ENCODE results near the gene MYH14. TPM values are rescaled to one million over a fixed set of nuclear protein-coding genes. Genes with fewer than 3 reads are reported as not detected.
"Not testable (repeated sequence)": the region's sequence is repeated elsewhere in the genome, so short reads cannot be mapped to it uniquely, and the experiment has no call there.

MYH14 gene
- total RNA-seq, 1 experiment from 2014 or later: 3.2 TPM

DNA sequence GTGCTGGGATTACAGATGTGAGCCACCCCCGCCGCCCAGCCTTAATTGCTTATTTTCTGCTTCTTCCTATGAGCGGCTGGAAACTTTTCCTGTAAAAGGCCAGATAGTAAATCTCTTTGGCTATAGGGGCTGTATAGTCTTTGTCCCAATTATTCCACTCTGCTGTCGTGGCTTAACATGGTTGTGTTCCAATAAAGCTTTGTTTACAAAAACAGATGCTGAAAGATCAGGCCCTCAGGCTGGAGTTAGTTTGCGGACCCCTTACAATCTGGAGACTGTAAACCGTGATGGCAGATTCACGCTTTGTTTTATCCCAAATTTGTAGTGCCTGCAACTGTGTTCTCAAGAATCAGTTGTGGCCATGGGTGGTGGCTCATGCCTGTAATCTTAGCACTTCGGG is 115.0 kb downstream of the MYH14 start:
- no peak for DNase-seq (ENCODE audit: low spot score)

GRCh38 chr19:50319156-50319555 is 115.7 kb downstream of the MYH14 start:
- no peak for DNase-seq (ENCODE audit: low spot score)

DNA sequence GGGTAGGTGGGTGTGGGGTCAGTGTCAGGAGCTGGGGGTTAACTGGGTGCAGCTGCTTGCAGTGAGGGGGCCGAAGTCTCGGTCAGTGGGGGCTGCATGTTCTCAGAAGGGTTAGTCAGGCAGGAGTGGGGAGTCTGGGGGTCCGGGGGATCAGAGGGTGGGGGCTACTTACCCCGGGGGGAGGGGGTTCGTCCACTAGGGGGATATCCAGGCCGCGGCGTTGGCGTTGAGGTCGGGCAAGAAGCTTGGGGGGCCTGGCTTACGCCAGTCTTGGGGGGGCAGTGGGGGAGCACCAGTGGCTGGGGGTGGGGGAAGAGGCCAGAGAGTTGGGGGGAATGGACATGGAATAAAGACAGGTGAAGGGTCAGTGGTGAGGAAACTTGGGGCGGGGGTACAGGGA is 116.6 kb downstream of the MYH14 start:
- DNase-seq (ENCODE audit: low spot score): no peak

GRCh38 chr19:50320596-50320995 is 117.2 kb downstream of the MYH14 start:
- DNase-seq (ENCODE audit: low spot score): no peak

DNA sequence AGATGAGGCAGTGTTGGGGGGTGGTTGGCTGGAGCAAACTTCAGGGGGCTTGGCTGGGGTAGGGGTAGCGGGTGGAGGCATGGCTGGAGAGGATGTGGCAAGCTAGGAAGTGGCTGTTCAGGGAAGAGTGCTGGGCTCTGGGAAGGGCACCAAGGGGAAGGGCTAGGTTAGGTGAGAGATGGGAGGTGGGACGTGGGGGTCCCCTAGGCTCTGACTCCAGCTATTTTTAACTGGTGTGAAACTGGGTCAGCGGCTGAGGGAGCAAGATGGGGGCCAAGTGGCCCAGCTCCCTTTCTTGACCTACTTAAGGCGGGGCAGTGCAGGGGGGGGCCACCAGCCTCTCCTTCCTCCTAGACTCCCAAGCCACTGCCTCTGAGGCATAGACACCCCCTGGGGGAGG is 118.4 kb downstream of the MYH14 start:
- DNase-seq (ENCODE audit: low spot score): no peak

DNA sequence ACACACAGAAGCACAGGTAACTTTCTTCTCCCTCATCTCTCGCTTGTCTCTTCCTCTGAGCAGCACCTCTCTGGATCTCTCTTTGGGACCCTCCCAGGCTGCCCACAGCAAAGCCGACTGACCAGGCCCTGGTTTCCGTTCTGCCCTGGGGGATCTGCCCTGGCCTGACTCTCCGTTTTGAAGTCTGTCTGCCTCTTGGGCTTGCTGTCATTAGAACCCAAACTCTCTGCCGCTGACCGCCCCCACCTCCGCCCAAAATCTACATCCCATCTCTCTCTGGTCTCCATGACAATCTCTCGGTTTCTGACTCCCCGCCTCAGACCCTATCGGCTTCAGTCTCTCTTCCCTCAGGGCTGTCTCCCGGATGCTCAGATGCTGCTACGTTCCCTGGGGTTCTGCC is 118.8 kb downstream of the MYH14 start:
- DNase-seq (ENCODE audit: low spot score): no peak

- no peak for DNase-seq (ENCODE audit: low spot score)
Measured at GRCh38 chr19:50322931-50323781, 119.7 kb downstream of the MYH14 start.

- DNase-seq (ENCODE audit: low spot score): no peak
Measured at GRCh38 chr19:50323782-50324133, 120.3 kb downstream of the MYH14 start.

DNA sequence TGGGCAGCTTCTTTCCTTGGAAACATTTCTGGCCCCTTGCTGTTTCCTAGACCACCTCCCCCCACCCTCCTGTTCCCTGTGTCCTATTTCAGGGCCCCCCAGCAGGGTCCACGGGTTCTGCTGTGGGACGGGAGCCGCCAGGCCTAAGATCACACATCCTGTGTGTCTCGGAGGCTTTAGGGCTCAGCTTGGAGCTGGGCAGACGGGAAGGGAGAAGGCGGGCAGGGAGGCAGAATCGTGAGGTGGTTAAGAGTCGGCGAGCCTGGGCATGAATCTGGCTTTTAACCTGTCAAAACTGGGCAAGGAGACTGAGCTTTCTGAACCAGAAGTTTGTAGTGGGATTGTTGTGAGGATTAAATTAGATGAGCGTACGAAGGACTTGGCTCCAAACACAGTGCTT is 120.9 kb downstream of the MYH14 start:
- DNase-seq (ENCODE audit: low spot score): no peak

GRCh38 chr19:50325310-50326100 is 122.1 kb downstream of the MYH14 start:
- peak; percentile 56 for DNase-seq (ENCODE audit: low spot score)

DNA sequence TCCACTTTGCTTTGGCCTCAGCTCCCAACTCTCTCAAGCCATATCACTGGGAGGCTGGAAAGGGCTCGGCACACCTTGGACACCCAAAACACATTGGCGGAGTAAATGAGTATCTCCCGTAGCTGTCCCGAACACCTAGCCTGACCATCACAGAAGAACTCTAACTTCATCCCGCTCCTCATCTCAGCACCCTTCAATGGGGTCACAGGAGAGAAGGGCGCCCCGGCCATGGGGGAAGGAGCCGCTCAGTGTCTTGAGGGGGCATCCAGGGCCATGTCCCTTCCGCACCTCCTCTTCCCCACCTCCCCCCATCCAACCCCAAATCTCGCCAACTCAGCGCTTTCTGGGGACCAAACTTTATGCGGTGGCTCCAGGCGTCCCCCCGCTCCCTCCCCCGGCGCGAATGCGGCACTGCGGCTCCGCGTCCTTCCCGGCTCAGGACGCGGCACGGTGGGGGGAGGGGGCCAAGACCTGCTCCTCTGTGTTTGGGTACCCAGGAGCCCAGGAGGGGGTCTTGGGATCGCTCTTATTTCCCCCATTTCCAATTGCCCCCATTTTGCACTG is 122.8 kb downstream of the MYH14 start:
- no peak for DNase-seq (ENCODE audit: low spot score)

DNA sequence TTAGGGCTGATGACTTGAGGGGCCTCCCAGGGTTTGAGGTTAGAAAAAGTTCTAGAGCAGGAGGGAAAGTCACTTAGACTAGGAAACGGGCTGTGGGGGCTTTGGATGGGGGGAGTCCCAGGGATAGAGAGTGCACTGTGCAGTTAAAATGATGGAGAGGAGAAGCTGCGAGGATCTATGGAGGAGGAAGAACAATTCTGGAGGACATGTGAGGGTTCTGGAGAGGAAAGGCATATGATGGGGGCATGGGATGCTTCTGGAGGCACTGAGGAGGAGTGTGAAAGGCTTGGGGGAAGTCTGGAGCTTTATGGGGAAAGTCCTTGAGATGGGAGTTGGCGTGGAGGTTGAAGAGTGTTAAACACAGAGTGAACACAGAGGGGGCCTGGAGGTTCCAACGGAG is 123.6 kb downstream of the MYH14 start:
- no peak for DNase-seq (ENCODE audit: low spot score)

DNA sequence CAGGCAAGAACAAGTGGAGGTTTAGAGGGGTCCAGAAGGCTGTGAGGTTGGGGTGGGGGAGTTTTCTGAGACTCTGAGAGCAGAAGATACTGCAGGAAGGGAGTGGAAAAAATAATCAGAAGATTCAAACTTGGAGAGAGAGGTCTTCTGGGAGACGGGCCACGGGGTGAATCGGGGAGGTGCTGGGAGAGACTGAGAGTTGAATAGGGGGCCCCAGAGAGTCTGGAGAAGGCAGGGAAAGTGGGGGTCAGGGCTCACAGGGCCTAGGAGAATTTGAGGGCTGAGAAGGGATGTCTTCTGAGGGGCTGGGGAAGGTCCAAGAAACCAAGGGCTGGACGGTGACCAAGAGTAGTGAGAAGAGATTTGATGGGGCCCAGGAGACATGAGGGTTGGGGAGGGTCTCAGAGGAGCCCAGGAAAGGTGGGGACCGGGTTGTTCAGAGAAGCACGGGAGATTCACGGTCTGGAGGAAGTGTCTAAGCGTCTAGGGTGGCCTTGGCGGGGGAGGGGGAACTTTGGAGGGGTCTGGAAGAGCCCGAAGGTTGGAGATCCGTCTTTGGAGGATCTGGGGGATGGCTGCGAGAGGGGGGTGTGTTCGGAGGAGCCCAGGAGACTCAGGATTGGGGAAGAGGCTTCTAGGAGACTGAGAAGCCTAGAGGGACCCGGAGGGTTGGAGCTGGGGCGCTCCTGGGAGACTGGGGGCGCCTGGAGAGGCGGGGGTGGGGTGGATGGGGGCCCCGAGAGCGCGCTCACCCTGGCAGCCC is 124.2 kb downstream of the MYH14 start:
- DNase-seq (ENCODE audit: low spot score): no peak

DNA sequence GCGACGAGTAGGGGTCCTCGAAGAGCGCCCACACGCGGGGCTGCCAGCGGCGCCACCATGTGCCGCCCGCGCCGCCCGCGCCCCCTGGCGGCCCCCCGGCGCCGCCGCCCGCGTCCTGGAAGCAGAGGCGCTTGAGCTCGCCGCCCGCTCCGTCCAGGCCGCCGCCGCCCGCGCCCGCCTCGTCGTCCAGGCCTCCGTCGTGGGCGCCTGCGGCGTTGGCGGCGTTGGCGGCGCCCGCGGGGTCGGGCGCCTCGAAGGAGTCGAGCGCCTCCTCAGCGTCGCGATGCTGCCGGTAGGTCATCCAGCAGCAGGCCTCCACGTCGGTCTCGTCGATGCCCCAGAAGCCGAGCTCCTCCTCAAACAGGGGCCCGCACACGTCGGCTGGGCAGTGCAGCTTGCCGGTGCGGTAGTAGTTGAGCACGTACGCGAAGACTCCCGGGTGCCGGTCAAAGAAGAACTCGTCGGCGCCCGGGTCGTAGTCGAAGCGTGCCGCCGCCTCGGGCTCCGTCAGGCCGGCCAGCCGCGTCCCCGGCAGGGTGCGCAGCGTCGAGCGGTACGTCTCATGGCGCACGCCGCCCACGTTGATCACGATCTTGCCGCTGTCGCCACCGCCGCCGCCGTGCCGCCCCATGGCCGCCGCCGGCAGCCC is 124.9 kb downstream of the MYH14 start:
- no peak for DNase-seq (ENCODE audit: low spot score)

DNA sequence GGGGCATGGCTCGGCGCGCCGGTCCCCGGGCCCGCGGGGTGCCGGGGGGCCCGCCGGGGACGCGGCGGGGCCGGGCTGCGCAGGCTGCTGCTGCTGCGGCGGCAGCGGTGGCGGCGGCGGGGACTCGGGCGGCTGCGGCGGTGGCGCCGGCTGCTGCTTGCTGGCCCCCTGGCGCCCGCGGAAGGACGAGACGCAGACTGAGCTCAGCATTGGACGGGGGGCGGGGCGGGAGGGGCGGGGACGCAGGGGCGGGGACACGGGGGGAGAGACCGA is 125.4 kb downstream of the MYH14 start:
- no peak for DNase-seq (ENCODE audit: low spot score)

GRCh38 chr19:50329146-50329925 is 125.9 kb downstream of the MYH14 start, which contains the start of gene KCNC3:
TSS of gene KCNC3 (minus strand) at chr19:50329377. CDS start at chr19:50329082, 295 bp downstream.
- DNase-seq (ENCODE audit: low spot score): peak; percentile 100

DNA sequence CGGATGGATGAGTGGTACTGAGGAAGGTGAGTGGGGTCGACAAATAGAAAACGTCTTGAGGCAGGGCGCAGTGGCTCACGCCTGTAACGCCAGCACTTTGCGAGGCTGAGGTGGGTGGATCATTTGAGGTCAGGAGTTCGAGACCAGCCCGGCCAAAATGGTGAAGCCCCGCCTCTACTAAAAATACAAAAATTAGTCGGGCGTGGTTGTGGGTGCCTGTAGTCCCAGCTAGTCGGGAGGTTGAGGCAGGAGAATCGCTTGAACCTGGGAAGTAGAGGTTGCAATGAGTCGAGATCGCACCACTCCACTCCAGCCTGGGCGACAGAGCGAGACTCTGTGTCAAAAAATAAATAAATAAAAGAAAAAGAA is 126.5 kb downstream of the MYH14 start:
- not testable (repeated sequence) for DNase-seq (ENCODE audit: low spot score)

GRCh38 chr19:50330365-50331078 is 127.1 kb downstream of the MYH14 start:
- DNase-seq (ENCODE audit: low spot score): peak; percentile 53

GRCh38 chr19:50331221-50331993 is 128.0 kb downstream of the MYH14 start:
- DNase-seq (ENCODE audit: low spot score): no peak

- DNase-seq (ENCODE audit: low spot score): no peak
Measured at GRCh38 chr19:50331994-50332243, 128.5 kb downstream of the MYH14 start.

All from H4 (cell line).